GM12878 (cell line): Measurements from ENCODE around the gene ANKRD13A. TPM values are rescaled to one million over a fixed set of nuclear protein-coding genes. Genes with fewer than 3 reads are reported as not detected.

Experiments
- MLLT1 ChIP-seq: fragments of 450-650 bp; IDR thresholded peaks from 2 replicates; pipeline ENCODE4 v1.6.1; 2016; ENCODE audit warnings: mild to moderate bottlenecking
- NR2C1 ChIP-seq: fragments of 450-650 bp; IDR thresholded peaks from 2 replicates; pipeline ENCODE4 v1.6.1; 2017; ENCODE audit warnings: antibody characterized with exemption, mild to moderate bottlenecking, moderate library complexity
- PAX8 ChIP-seq: fragments of 450-650 bp; IDR thresholded peaks from 2 replicates; pipeline ENCODE4 v1.6.1; 2017; ENCODE audit warnings: mild to moderate bottlenecking, moderate library complexity
- SP1 ChIP-seq: IDR thresholded peaks from one replicate; pipeline ENCODE4 v1.6.1; 2011; ENCODE audit warnings: low read depth, low read length
- TBL1XR1 ChIP-seq: IDR thresholded peaks from 2 replicates; pipeline ENCODE4 v1.6.1; 2012; ENCODE audit warnings: low read depth, low read length, improper control_type of control experiment
- YY1 ChIP-seq: IDR thresholded peaks from 2 replicates; pipeline ENCODE4 v1.6.1; 2011; ENCODE audit warnings: low read depth, mild to moderate bottlenecking, low read length
- ZBTB33 ChIP-seq: fragments of 450-650 bp; IDR thresholded peaks from 2 replicates; pipeline ENCODE4 v1.6.1; 2017; ENCODE audit warnings: mild to moderate bottlenecking
- ZBTB4 ChIP-seq: fragments of 450-650 bp; formaldehyde crosslinking; IDR thresholded peaks from 2 replicates; pipeline ENCODE4 v1.4.0; 2022; ENCODE audit warnings: mild to moderate bottlenecking, moderate library complexity
- polyA plus RNA-seq, 11 experiments: library from polyadenylated mRNA; depleted of rRNA in 4 of 11; unstranded in 6 of 11; stranded (reverse) in 5 of 11; fragments of >200 nt; fragmentation: Nextera tagmentation in 4 of 11; fragmentation: Illumina TruSeq in 1 of 11; extraction: Ambion mirVana in 4 of 11; extraction: Trizol in 1 of 11; gene quantifications; 1 replicate in 1 of 11; 2 replicates in 10 of 11; pipeline versions ENCODE4 v1.2.1 to v1.2.3, GENCODE V29; 2011 to 2016; ENCODE audit warnings: inconsistent platforms in 2 of 11, missing spikeins in 2 of 11, low read depth in 1 of 11
- total RNA-seq, 4 experiments: library from RNA; depleted of rRNA in 3 of 4; stranded (reverse); fragments of >200 nt in 3 of 4; fragmentation: Illumina TruSeq in 1 of 4; extraction: Trizol in 1 of 4; gene quantifications; 2 replicates each; pipeline versions ENCODE4 v1.2.1 to v1.2.3, GENCODE V29; 2013 to 2021

Gene ANKRD13A
- total and polyA plus RNA-seq, 10 of the 15 experiments (the other 5 are each of a cell fraction or from before 2014, with no cell fraction given) = 10.2 to 93.4 (median 76.5) TPM

- TF ChIP-seq MLLT1 (no peak), ZBTB33 (no peak), PAX8 (no peak), ZBTB4 (CRISPR knock-in tag) (no peak), NR2C1 (no peak), YY1 (no peak), SP1 (no peak), TBL1XR1 (no peak)
These were observed 2.4 kb downstream of the ANKRD13A start (continued) for GRCh38 chr12:110001596-110001995.
